Activated CD8-positive, alpha-beta memory T cell treated with anti-CD3 and anti-CD28 coated beads, Interleukin-2, amount 10 ng/mL, durations not matched to agents 7 days and 5 days (primary cell): ENCODE results near the gene LMX1B. TPM values are rescaled to one million over a fixed set of nuclear protein-coding genes. Genes with fewer than 3 reads are reported as not detected.

ENCODE experiments used
- ATAC-seq: fragments of 150-1000 bp; cut with Tn5 transposase; one replicate; pipeline ENCODE4 v1.10.0; 2021; ENCODE audit warnings: moderate library complexity
- CTCF ChIA-PET: fragments of 350-600 bp; sonication (Branson Sonifier 250); formaldehyde crosslinking; loops from one replicate; lab custom pipeline; 2021; ENCODE audit warnings: antibody characterized with exemption; lab: Charles Lee
- DNase-seq: peaks from one replicate; pipeline ENCODE4 v3.0.0-alpha.2; 2020
- H3K27ac Mint-ChIP-seq: one replicate; pipeline ENCODE4 v1.8.0; 2021; ENCODE audit warnings: mild to moderate bottlenecking, mixed read lengths
- H3K27me3 Mint-ChIP-seq: one replicate; pipeline ENCODE4 v1.8.0; 2021; ENCODE audit warnings: mixed read lengths
- H3K36me3 Mint-ChIP-seq: one replicate; pipeline ENCODE4 v1.8.0; 2021; ENCODE audit warnings: mild to moderate bottlenecking, mixed read lengths
- H3K4me1 Mint-ChIP-seq: one replicate; pipeline ENCODE4 v1.8.0; 2021; ENCODE audit warnings: mixed read lengths
- H3K4me3 Mint-ChIP-seq: one replicate; pipeline ENCODE4 v1.8.0; 2021; ENCODE audit warnings: mild to moderate bottlenecking, moderate library complexity, mixed read lengths
- H3K9me3 Mint-ChIP-seq: one replicate; pipeline ENCODE4 v1.8.0; 2022; ENCODE audit warnings: low read depth, mixed read lengths
- total RNA-seq, 2 experiments: library from RNA; stranded (reverse); gene quantifications; one replicate each; pipeline ENCODE4 v1.2.3, GENCODE V29; 2021

Gene LMX1B
- total RNA-seq, 2 experiments from 2014 or later: not detected

- Mint-ChIP-seq H3K9me3 (no peaks in the 10 kb centered on the region), H3K4me3 (no peak overlapping the region), H3K36me3 (peaks cover 2% of the 10 kb centered on the region), H3K27me3 (peaks cover 66% of the 10 kb centered on the region), H3K4me1 (peaks cover 13% of the 10 kb centered on the region), H3K27ac (no peak overlapping the region)
- ATAC-seq (no peak), DNase-seq (no peak)
- CTCF ChIA-PET: interaction anchor here (1.0 to 3.3 kb wide), 6 partner anchors 54 to 1329 kb away, joined by 3 to 20 read pairs (median 3); no protein-coding TSS in a partner anchor
These were observed 4.5 kb upstream of the LMX1B start for GRCh38 chr9:126609191-126609590.

- Mint-ChIP-seq H3K27me3 (peaks cover 72% of the 10 kb centered on the region), H3K36me3 (peaks cover 4% of the 10 kb centered on the region), H3K4me1 (peaks cover 19% of the 10 kb centered on the region), H3K4me3 (no peak overlapping the region), H3K27ac (no peak overlapping the region), H3K9me3 (no peaks in the 10 kb centered on the region)
- no peak for ATAC-seq
- no peak for DNase-seq
- CTCF ChIA-PET: interaction anchor here (1.0 to 3.3 kb wide), 5 partner anchors 55 to 1329 kb away, joined by 3 to 20 read pairs (median 3); no protein-coding TSS in a partner anchor
These were observed 3.9 kb upstream of the LMX1B start for GRCh38 chr9:126609711-126610388.

GRCh38 chr9:126611193-126611591 lies 2.5 kb upstream of the LMX1B start:
- ATAC-seq: no peak

GRCh38 chr9:126611592-126612325 lies 2.0 kb upstream of the LMX1B start:
- H3K9me3 Mint-ChIP-seq: no peaks in the 10 kb centered on the region
- peaks cover 6% of the 10 kb centered on the region for H3K36me3 Mint-ChIP-seq
- DNase-seq (peak; percentile 79), ATAC-seq (peak; percentile 68)
- H3K27me3 Mint-ChIP-seq: peaks cover 82% of the 10 kb centered on the region
- CTCF ChIA-PET: no interaction called here
- H3K4me3 Mint-ChIP-seq: no peak overlapping the region
- H3K27ac Mint-ChIP-seq: peak overlapping the region; percentile 47
- peaks cover 21% of the 10 kb centered on the region for H3K4me1 Mint-ChIP-seq

More at GRCh38 chr9:126611193-126611591, 2.5 kb upstream of the LMX1B start:
- DNase-seq: no peak
- Mint-ChIP-seq H3K4me1 (peaks cover 21% of the 10 kb centered on the region), H3K27me3 (peaks cover 80% of the 10 kb centered on the region), H3K27ac (no peak overlapping the region), H3K9me3 (no peaks in the 10 kb centered on the region), H3K36me3 (peaks cover 6% of the 10 kb centered on the region), H3K4me3 (no peak overlapping the region)
- CTCF ChIA-PET: no interaction called here

GRCh38 chr9:126612326-126612812 lies 1.4 kb upstream of the LMX1B start:
- no peaks in the 10 kb centered on the region for H3K9me3 Mint-ChIP-seq
- H3K27ac Mint-ChIP-seq: no peak overlapping the region
- no peak for ATAC-seq
- CTCF ChIA-PET: interaction anchor here (1.4 kb wide), 1 partner anchor 78 kb away, joined by 6 read pairs; no protein-coding TSS in a partner anchor
- no peak overlapping the region for H3K4me3 Mint-ChIP-seq
- peaks cover 6% of the 10 kb centered on the region for H3K36me3 Mint-ChIP-seq
- H3K4me1 Mint-ChIP-seq: peaks cover 22% of the 10 kb centered on the region
- no peak for DNase-seq
- peaks cover 82% of the 10 kb centered on the region for H3K27me3 Mint-ChIP-seq

- ATAC-seq: no peak
- CTCF ChIA-PET: interaction anchor here (1.3 to 1.4 kb wide), 3 partner anchors 77 to 92 kb away, joined by 3 to 6 read pairs (median 3); no protein-coding TSS in a partner anchor
- DNase-seq: no peak
- Mint-ChIP-seq H3K9me3 (no peaks in the 10 kb centered on the region), H3K27me3 (peaks cover 81% of the 10 kb centered on the region), H3K27ac (peak overlapping the region; percentile 57), H3K36me3 (peaks cover 6% of the 10 kb centered on the region), H3K4me3 (peak overlapping the region; percentile 9), H3K4me1 (peaks cover 20% of the 10 kb centered on the region)
These were observed 701 bp upstream of the LMX1B start for GRCh38 chr9:126612813-126613641.

- Mint-ChIP-seq H3K4me1 (peaks cover 26% of the 10 kb centered on the region), H3K9me3 (no peaks in the 10 kb centered on the region), H3K4me3 (no peak overlapping the region), H3K27me3 (peaks cover 79% of the 10 kb centered on the region), H3K27ac (no peak overlapping the region), H3K36me3 (peaks cover 6% of the 10 kb centered on the region)
- DNase-seq (no peak), ATAC-seq (no peak)
- CTCF ChIA-PET: interaction anchor here (1.3 to 1.5 kb wide), 3 partner anchors 89 to 167 kb away, joined by 3 read pairs; no protein-coding TSS in a partner anchor
These were observed 343 bp downstream of the LMX1B start for GRCh38 chr9:126614088-126614454.

- peak overlapping the region; percentile 76 for H3K27ac Mint-ChIP-seq
- CTCF ChIA-PET: interaction anchor here (1.5 kb wide), 1 partner anchor 167 kb away, joined by 3 read pairs; no protein-coding TSS in a partner anchor
- ATAC-seq: no peak
These were observed 922 bp downstream of the LMX1B start for GRCh38 chr9:126614455-126615244.

GRCh38 chr9:126615245-126615790 lies 1.6 kb downstream of the LMX1B start:
- ATAC-seq: peak; percentile 56
- Mint-ChIP-seq H3K4me1 (peaks cover 26% of the 10 kb centered on the region), H3K4me3 (no peak overlapping the region), H3K36me3 (peaks cover 6% of the 10 kb centered on the region), H3K27ac (peak overlapping the region; percentile 52), H3K27me3 (peaks cover 79% of the 10 kb centered on the region), H3K9me3 (no peaks in the 10 kb centered on the region)
- CTCF ChIA-PET: interaction anchor here (1.5 kb wide), 1 partner anchor 166 kb away, joined by 3 read pairs; no protein-coding TSS in a partner anchor
- DNase-seq: peak; percentile 73

More at GRCh38 chr9:126614455-126615244, 922 bp downstream of the LMX1B start:
- Mint-ChIP-seq H3K27me3 (peaks cover 79% of the 10 kb centered on the region), H3K4me3 (peak overlapping the region; percentile 32), H3K9me3 (no peaks in the 10 kb centered on the region), H3K4me1 (peaks cover 26% of the 10 kb centered on the region), H3K36me3 (peaks cover 6% of the 10 kb centered on the region)
- DNase-seq: no peak

GRCh38 chr9:126615791-126616447 lies 2.2 kb downstream of the LMX1B start:
- Mint-ChIP-seq H3K27me3 (peaks cover 79% of the 10 kb centered on the region), H3K9me3 (no peaks in the 10 kb centered on the region), H3K27ac (no peak overlapping the region), H3K36me3 (peaks cover 6% of the 10 kb centered on the region), H3K4me3 (no peak overlapping the region), H3K4me1 (peaks cover 27% of the 10 kb centered on the region)
- DNase-seq (no peak), ATAC-seq (no peak)
- CTCF ChIA-PET: interaction anchor here (1.5 kb wide), 1 partner anchor 74 kb away, joined by 6 read pairs; no protein-coding TSS in a partner anchor

GRCh38 chr9:126616521-126616976 lies 2.8 kb downstream of the LMX1B start:
- DNase-seq (no peak), ATAC-seq (no peak)
- H3K4me1 Mint-ChIP-seq: peaks cover 24% of the 10 kb centered on the region
- no peak overlapping the region for H3K4me3 Mint-ChIP-seq
- H3K9me3 Mint-ChIP-seq: no peaks in the 10 kb centered on the region
- CTCF ChIA-PET: interaction anchor here (1.5 kb wide), 1 partner anchor 74 kb away, joined by 6 read pairs; no protein-coding TSS in a partner anchor
- H3K27me3 Mint-ChIP-seq: peaks cover 79% of the 10 kb centered on the region
- no peak overlapping the region for H3K27ac Mint-ChIP-seq
- peaks cover 6% of the 10 kb centered on the region for H3K36me3 Mint-ChIP-seq
